Measurements from ENCODE around the gene CRTC2. TPM values are rescaled to one million over a fixed set of nuclear protein-coding genes. Genes with fewer than 3 reads are reported as not detected.
A peak's percentile ranks its signal among the peaks of the same experiment; 100 is the strongest.
"Not testable (repeated sequence)": the region's sequence is repeated elsewhere in the genome, so short reads cannot be mapped to it uniquely, and the experiment has no call there.

Gene CRTC2
- total RNA-seq, 2 donors from 2014 or later, result 35.5 to 40.9 TPM

DNA sequence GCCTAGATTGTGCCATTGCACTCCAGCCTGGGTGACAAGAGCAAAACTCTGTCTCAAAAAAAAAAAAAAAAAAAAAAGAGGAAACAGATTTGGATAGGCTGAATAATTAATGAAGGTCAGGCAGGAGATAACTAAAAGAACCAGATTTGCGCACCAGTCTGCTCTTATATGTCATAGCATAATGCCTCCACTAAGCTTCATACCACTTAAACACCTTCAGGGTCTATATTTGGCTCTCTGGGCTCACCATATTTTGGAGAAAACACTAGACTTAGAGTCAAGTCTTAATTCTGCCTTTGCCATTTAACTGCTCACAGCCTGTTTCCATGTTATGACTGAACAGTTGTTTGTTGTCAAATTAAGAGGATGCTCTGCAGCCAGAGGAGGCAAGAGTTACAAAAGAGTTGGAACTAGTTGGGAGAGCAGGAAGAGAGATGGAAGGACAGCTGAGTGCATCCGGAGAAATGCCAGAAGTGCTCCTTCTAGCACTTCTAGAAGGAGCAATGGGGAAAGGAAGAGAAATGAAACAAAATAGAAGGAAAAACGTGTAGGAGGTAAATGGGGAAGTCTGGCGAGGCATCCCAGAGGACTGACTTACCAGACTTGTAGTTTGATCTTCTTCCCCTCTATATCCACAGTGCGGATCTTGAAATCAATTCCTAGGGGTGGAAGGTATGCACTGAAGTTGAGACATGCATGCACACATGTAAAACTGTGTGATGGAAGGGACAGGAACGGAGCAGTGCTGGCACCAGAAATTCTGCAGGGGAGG, 25.9 kb upstream of the CRTC2 start:
- Histone ChIP-seq H3K36me3 (ENCODE audit: control insufficient read depth, insufficient read depth, low read length) (peaks cover 22% of the 10 kb centered on the region), H3K4me1 (ENCODE audit: control insufficient read depth, insufficient read depth, low read length) (no peaks in the 10 kb centered on the region), H3K27ac (ENCODE audit: low read depth, low read length) (no peak overlapping the region), H3K27me3 (ENCODE audit: control insufficient read depth, insufficient read depth, low read length, poor library complexity, severe bottlenecking) (no peaks in the 10 kb centered on the region), H3K9ac (ENCODE audit: extremely low read depth, low read length, poor library complexity, severe bottlenecking) (no peak overlapping the region), H3K4me3 (ENCODE audit: low read length) (peak overlapping the region; percentile 89), H3K9me3 (ENCODE audit: control insufficient read depth, low read length) (no peaks in the 10 kb centered on the region)
- Mint-ChIP-seq H3K27ac (no peak overlapping the region), H3K36me3 (ENCODE audit: low read depth) (peaks cover 24% of the 10 kb centered on the region), H3K9me3 (no peaks in the 10 kb centered on the region), H3K27me3 (ENCODE audit: insufficient read depth) (no peaks in the 10 kb centered on the region), H3K4me1 (peaks cover 10% of the 10 kb centered on the region), H3K4me3 (peak overlapping the region; percentile 94)
- TF ChIP-seq, protein P1, sequence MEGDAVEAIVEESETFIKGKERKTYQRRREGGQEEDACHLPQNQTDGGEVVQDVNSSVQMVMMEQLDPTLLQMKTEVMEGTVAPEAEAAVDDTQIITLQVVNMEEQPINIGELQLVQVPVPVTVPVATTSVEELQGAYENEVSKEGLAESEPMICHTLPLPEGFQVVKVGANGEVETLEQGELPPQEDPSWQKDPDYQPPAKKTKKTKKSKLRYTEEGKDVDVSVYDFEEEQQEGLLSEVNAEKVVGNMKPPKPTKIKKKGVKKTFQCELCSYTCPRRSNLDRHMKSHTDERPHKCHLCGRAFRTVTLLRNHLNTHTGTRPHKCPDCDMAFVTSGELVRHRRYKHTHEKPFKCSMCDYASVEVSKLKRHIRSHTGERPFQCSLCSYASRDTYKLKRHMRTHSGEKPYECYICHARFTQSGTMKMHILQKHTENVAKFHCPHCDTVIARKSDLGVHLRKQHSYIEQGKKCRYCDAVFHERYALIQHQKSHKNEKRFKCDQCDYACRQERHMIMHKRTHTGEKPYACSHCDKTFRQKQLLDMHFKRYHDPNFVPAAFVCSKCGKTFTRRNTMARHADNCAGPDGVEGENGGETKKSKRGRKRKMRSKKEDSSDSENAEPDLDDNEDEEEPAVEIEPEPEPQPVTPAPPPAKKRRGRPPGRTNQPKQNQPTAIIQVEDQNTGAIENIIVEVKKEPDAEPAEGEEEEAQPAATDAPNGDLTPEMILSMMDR (conservative IDR thresholded peaks at IDR 0.05), result peak; percentile 0
- 90 to 93% methylated on average over 3 to 6 of the region's 6 CpGs for WGBS, 2 experiments (ENCODE audit: insufficient coverage in 1 of 2, insufficient read length in 1 of 2)
- DNase-seq, result no peak

DNA sequence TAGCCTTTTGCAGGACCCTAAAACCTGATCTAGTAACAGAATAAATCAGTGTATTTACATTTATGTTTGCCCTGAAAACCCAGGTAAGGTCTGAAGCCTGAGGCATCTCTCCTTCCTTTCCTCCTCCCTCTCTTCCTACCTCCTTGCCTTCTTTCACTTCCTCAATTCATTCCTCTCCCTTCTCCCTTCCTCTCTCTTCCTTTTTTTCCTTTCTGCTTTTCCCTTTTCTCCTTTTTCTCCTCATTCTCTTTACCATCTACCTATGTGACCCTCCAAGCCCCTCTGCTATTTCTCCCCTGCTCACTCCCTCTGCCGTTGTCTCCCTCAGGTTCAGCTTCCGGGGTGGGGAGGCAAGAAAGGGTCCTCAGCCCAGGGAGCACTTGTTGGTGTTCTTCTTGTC, 23.3 kb upstream of the CRTC2 start:
- H3K4me1 ChIP-seq (ENCODE audit: control insufficient read depth, insufficient read depth, low read length); H3K9me3 ChIP-seq (ENCODE audit: control insufficient read depth, low read length); H3K27ac ChIP-seq (ENCODE audit: low read depth, low read length); H3K27me3 ChIP-seq (ENCODE audit: control insufficient read depth, insufficient read depth, low read length, poor library complexity, severe bottlenecking); DNase-seq; H3K9me3 Mint-ChIP-seq; H3K4me3 Mint-ChIP-seq; H3K9ac ChIP-seq (ENCODE audit: extremely low read depth, low read length, poor library complexity, severe bottlenecking); H3K27ac Mint-ChIP-seq; H3K27me3 Mint-ChIP-seq (ENCODE audit: insufficient read depth); H3K4me3 ChIP-seq (ENCODE audit: low read length): not testable (repeated sequence)
- peaks cover 29% of the 10 kb centered on the region for H3K36me3 ChIP-seq (ENCODE audit: control insufficient read depth, insufficient read depth, low read length)
- 92% methylated on average over 2 of the region's 2 CpGs; no CpG with 5 or more reads in 1 of the 2 experiments for WGBS, 2 experiments (ENCODE audit: insufficient coverage in 1 of 2, insufficient read length in 1 of 2)
- H3K4me1 Mint-ChIP-seq, result peaks cover 13% of the 10 kb centered on the region
- H3K36me3 Mint-ChIP-seq (ENCODE audit: low read depth), result peaks cover 28% of the 10 kb centered on the region

DNA sequence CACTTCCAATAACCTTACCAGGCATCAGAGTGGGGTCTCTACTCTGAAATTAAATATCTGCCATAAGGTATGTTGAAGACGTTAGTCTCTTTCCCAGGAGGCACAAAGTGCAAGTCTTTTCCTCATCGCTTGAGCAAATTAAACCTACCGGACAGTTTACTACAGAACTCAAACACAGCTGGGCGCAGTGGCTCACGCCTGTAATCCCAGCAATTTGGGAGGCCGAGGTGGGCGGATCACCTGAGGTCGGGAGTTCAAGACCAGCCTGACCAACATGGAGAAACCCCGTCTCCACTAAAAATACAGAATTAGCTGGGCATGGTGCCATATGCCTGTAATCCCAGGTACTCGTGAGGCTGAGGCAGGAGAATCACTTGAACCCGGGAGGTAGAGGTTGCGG, 20.7 kb upstream of the CRTC2 start:
- not testable (repeated sequence) for H3K4me3 ChIP-seq (ENCODE audit: low read length); H3K27me3 ChIP-seq (ENCODE audit: control insufficient read depth, insufficient read depth, low read length, poor library complexity, severe bottlenecking); H3K9ac ChIP-seq (ENCODE audit: extremely low read depth, low read length, poor library complexity, severe bottlenecking); H3K27ac ChIP-seq (ENCODE audit: low read depth, low read length); DNase-seq; H3K4me3 Mint-ChIP-seq; H3K4me1 ChIP-seq (ENCODE audit: control insufficient read depth, insufficient read depth, low read length); H3K27ac Mint-ChIP-seq; H3K9me3 Mint-ChIP-seq; H3K9me3 ChIP-seq (ENCODE audit: control insufficient read depth, low read length); H3K27me3 Mint-ChIP-seq (ENCODE audit: insufficient read depth)
- 92 to 94% methylated on average over 8 to 12 of the region's 12 CpGs for WGBS, 2 experiments (ENCODE audit: insufficient coverage in 1 of 2, insufficient read length in 1 of 2)
- peaks cover 44% of the 10 kb centered on the region for H3K36me3 ChIP-seq (ENCODE audit: control insufficient read depth, insufficient read depth, low read length)
- Mint-ChIP-seq H3K4me1 (peaks cover 16% of the 10 kb centered on the region), H3K36me3 (ENCODE audit: low read depth) (peaks cover 44% of the 10 kb centered on the region)

DNA sequence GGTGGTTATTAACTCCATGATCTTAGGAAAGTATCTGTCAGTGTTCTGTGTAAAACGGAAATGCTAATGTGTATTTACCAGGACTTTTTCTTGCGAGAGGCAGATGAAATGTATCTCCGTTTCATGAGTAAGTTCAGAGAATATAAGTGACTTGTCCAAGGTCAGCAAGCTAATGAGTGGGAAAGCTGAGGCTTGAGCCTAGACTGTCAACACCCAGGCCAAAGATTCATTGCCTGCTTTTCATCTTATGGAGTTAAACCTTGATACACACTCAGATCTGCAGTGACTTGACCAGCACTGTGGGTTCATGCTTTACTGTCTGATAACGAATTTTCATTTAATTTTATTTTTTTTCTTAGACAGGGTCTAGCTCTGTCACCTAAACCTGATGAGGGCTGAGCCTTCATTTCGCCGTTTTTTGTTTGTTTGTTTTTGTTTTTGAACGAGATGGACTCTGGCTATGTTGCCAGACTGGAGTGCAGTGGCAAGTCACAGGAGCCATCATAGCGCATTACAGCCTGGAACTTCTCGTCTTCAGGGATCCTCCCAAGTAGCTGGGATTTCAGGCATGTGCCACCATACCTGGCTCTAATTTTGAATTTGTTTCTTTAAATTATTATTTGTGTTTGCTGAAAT, 20.0 kb upstream of the CRTC2 start:
- no peaks in the 10 kb centered on the region for H3K27me3 Mint-ChIP-seq (ENCODE audit: insufficient read depth)
- Histone ChIP-seq H3K9ac (ENCODE audit: extremely low read depth, low read length, poor library complexity, severe bottlenecking) (peak overlapping the region; percentile 89), H3K27ac (ENCODE audit: low read depth, low read length) (no peak overlapping the region), H3K27me3 (ENCODE audit: control insufficient read depth, insufficient read depth, low read length, poor library complexity, severe bottlenecking) (no peaks in the 10 kb centered on the region), H3K4me3 (ENCODE audit: low read length) (peak overlapping the region; percentile 100), H3K9me3 (ENCODE audit: control insufficient read depth, low read length) (no peaks in the 10 kb centered on the region), H3K4me1 (ENCODE audit: control insufficient read depth, insufficient read depth, low read length) (no peaks in the 10 kb centered on the region), H3K36me3 (ENCODE audit: control insufficient read depth, insufficient read depth, low read length) (peaks cover 48% of the 10 kb centered on the region)
- H3K4me1 Mint-ChIP-seq, result peaks cover 16% of the 10 kb centered on the region
- peak overlapping the region; percentile 87 for H3K4me3 Mint-ChIP-seq
- no peak for DNase-seq
- 85 to 89% methylated on average over 8 to 9 of the region's 9 CpGs for WGBS, 2 experiments (ENCODE audit: insufficient coverage in 1 of 2, insufficient read length in 1 of 2)
- peak overlapping the region; percentile 93 for H3K27ac Mint-ChIP-seq
- H3K36me3 Mint-ChIP-seq (ENCODE audit: low read depth), result peaks cover 45% of the 10 kb centered on the region
- H3K9me3 Mint-ChIP-seq, result no peaks in the 10 kb centered on the region
- TF ChIP-seq, protein P1 (conservative IDR thresholded peaks at IDR 0.05), result no peak

All from endodermal cell (in vitro differentiated cells).